GM12878 (cell line): ENCODE results near the gene BUB1. TPM values are rescaled to one million over a fixed set of nuclear protein-coding genes. Genes with fewer than 3 reads are reported as not detected.

Experiments used
- ATAC-seq: fragments of 200-7000 bp; cut with Tn5 transposase; 3 replicates; pipeline ENCODE4 v1.9.1; 2020; ENCODE audit warnings: mild to moderate bottlenecking, moderate library complexity
- BruUV-seq: library from RNA; stranded (reverse); fragments of 400-500 nt; replicated peaks from 2 replicates; lab custom pipeline; 2021; lab: Mats Ljungman, UMichigan
- CTCF ChIA-PET: fragments of 300-600 bp; sonication (Branson Sonifier 250); formaldehyde crosslinking; extraction: SDS; loops from one replicate; lab custom pipeline; 2021; ENCODE audit warnings: inconsistent platforms; lab: Yijun Ruan, JAX
- POLR2A ChIA-PET: fragments of 350-600 bp; formaldehyde crosslinking; extraction: SDS; loops from one replicate; lab custom pipeline; 2021; ENCODE audit warnings: inconsistent platforms; lab: Charles Lee
- RAD21 ChIA-PET: fragments of 300-600 bp; sonication (Branson Sonifier 250); formaldehyde crosslinking; loops from one replicate; lab custom pipeline; 2023; ENCODE audit warnings: antibody characterized with exemption; ENCODE audit not compliant: unreplicated experiment; lab: Charles Lee
- SMC1A ChIA-PET: fragments of 300-600 bp; sonication (Branson Sonifier 250); formaldehyde crosslinking; loops from one replicate; lab custom pipeline; 2023; ENCODE audit not compliant: unreplicated experiment, uncharacterized antibody; lab: Charles Lee
- DNase-seq: peaks from one replicate; pipeline ENCODE4 v3.0.0-alpha.2; 2011; ENCODE audit warnings: low read depth, low spot score
- FAIRE-seq: peaks from 3 replicates; lab custom pipeline; 2011; peaks lifted over from hg19 to GRCh38; lab: Jason Lieb, UNC
- H2AFZ ChIP-seq: 2 replicates; pipeline ENCODE4 v1.6.0; 2011; ENCODE audit warnings: low read depth, low read length, control low read depth; ENCODE audit not compliant: control insufficient read depth
- H3K27ac ChIP-seq: 2 replicates; pipeline ENCODE4 v1.5.1; 2011; ENCODE audit warnings: control low read depth; ENCODE audit not compliant: control insufficient read depth, insufficient read depth
- H3K27me3 ChIP-seq, 2 experiments: replicated peaks in 1 of 2; 2 replicates each; pipeline versions ENCODE4 v1.6.0 to v1.6.1; 2011; ENCODE audit warnings: low read length in 1 of 2; ENCODE audit not compliant: control insufficient read depth in 2 of 2, insufficient read depth in 2 of 2
- H3K36me3 ChIP-seq, 2 experiments: 2 replicates each; pipeline ENCODE4 v1.5.1; 2011; ENCODE audit warnings: low read length in 1 of 2; ENCODE audit not compliant: control insufficient read depth in 2 of 2, insufficient read depth in 2 of 2
- H3K4me1 ChIP-seq: 2 replicates; pipeline ENCODE4 v1.6.1; 2011; ENCODE audit warnings: mild to moderate bottlenecking, low read length, moderate library complexity, mixed read lengths; ENCODE audit not compliant: control insufficient read depth, insufficient read depth
- H3K4me2 ChIP-seq: 2 replicates; pipeline ENCODE4 v1.6.0; 2011; ENCODE audit warnings: control low read depth; ENCODE audit not compliant: control insufficient read depth, insufficient read depth
- H3K4me3 ChIP-seq: fragments of 200-600 bp; sonication (generic); 2 replicates; pipeline ENCODE4 v1.5.1; 2016
- H3K79me2 ChIP-seq: 2 replicates; pipeline ENCODE4 v1.6.0; 2011; ENCODE audit warnings: low read length; ENCODE audit not compliant: control insufficient read depth, insufficient read depth
- H3K9ac ChIP-seq: 2 replicates; pipeline ENCODE4 v1.8.0; 2011; ENCODE audit warnings: low read length, control low read depth, mixed read lengths; ENCODE audit not compliant: control insufficient read depth, insufficient read depth
- H3K9me3 ChIP-seq: replicated peaks from 3 replicates; pipeline ENCODE4 v1.5.1; 2011; ENCODE audit warnings: mild to moderate bottlenecking, low read length; ENCODE audit not compliant: control insufficient read depth, insufficient read depth
- H4K20me1 ChIP-seq: 2 replicates; pipeline ENCODE4 v1.6.0; 2011; ENCODE audit not compliant: control insufficient read depth, insufficient read depth
- ATF7 ChIP-seq: fragments of 450-650 bp; IDR thresholded peaks from 2 replicates; pipeline ENCODE4 v1.6.1; 2016; ENCODE audit warnings: low read depth, mild to moderate bottlenecking
- BCL11A ChIP-seq: IDR thresholded peaks from 2 replicates; pipeline ENCODE4 v1.6.1; 2011; ENCODE audit warnings: low read depth, low read length
- DPF2 ChIP-seq: fragments of 450-650 bp; IDR thresholded peaks from 2 replicates; pipeline ENCODE4 v1.6.1; 2017; ENCODE audit warnings: mild to moderate bottlenecking
- HDGF ChIP-seq: fragments of 450-650 bp; IDR thresholded peaks from 2 replicates; pipeline ENCODE4 v1.6.1; 2016; ENCODE audit warnings: antibody characterized with exemption
- IKZF2 ChIP-seq, 2 experiments: fragments of 450-650 bp; IDR thresholded peaks; 2 replicates each; pipeline ENCODE4 v1.6.1; 2017; ENCODE audit warnings: mild to moderate bottlenecking in 2 of 2, moderate library complexity in 2 of 2
- JUND ChIP-seq: IDR thresholded peaks from 2 replicates; pipeline ENCODE4 v1.6.1; 2012; ENCODE audit warnings: low read depth, mild to moderate bottlenecking, low read length, improper control_type of control experiment, moderate library complexity
- KAT2A ChIP-seq: conservative IDR thresholded peaks from 2 replicates; pipeline ENCODE4 v1.6.1; 2011; ENCODE audit warnings: low read depth, low read length; ENCODE audit not compliant: control insufficient read depth
- MTA2 ChIP-seq: fragments of 450-650 bp; IDR thresholded peaks from 2 replicates; pipeline ENCODE4 v1.6.1; 2016; ENCODE audit warnings: low read depth, mild to moderate bottlenecking, moderate library complexity
- SUPT20H ChIP-seq: IDR thresholded peaks from 2 replicates; pipeline ENCODE4 v1.6.1; 2011; ENCODE audit warnings: low read depth, mild to moderate bottlenecking, low read length, moderate library complexity, borderline replicate concordance; ENCODE audit not compliant: control insufficient read depth
- ZNF217 ChIP-seq: fragments of 450-650 bp; IDR thresholded peaks from 2 replicates; pipeline ENCODE4 v1.6.1; 2017; ENCODE audit warnings: antibody characterized with exemption, mild to moderate bottlenecking
- ZZZ3 ChIP-seq: IDR thresholded peaks from 2 replicates; pipeline ENCODE4 v1.6.1; 2011; ENCODE audit warnings: low read depth; ENCODE audit not compliant: control insufficient read depth, insufficient read length
- WGBS: methylation state at CpG from one replicate; pipeline ENCODE4 v1.1.6; 2016; ENCODE audit warnings: low lambda C conversion rate; ENCODE audit not compliant: insufficient replicate concordance, insufficient coverage; ENCODE audit errors: missing lambda C conversion rate; 5-methylcytosine and 5-hydroxymethylcytosine counted together
- in situ Hi-C: fragments of 300-500 bp; cut with MboI; formaldehyde crosslinking; loops from 9 replicates; pipeline ENCODE4 v1.14.3; 2018; ENCODE audit warnings: mixed read lengths
- intact Hi-C: fragments of 100-400 bp; cut with micrococcal nuclease; formaldehyde crosslinking; loops from one replicate; pipeline ENCODE4 v1.14.2; 2022; ENCODE audit not compliant: unreplicated experiment
- polyA plus RNA-seq, 11 experiments: library from polyadenylated mRNA; depleted of rRNA in 4 of 11; unstranded in 6 of 11; stranded (reverse) in 5 of 11; fragments of >200 nt; fragmentation: Nextera tagmentation in 4 of 11; fragmentation: Illumina TruSeq in 1 of 11; extraction: Ambion mirVana in 4 of 11; extraction: Trizol in 1 of 11; gene quantifications; 1 replicate in 1 of 11; 2 replicates in 10 of 11; pipeline versions ENCODE4 v1.2.1 to v1.2.3, GENCODE V29; 2011 to 2016; ENCODE audit warnings: inconsistent platforms in 2 of 11, missing spikeins in 2 of 11, low read depth in 1 of 11
- total RNA-seq, 4 experiments: library from RNA; depleted of rRNA in 3 of 4; stranded (reverse); fragments of >200 nt in 3 of 4; fragmentation: Illumina TruSeq in 1 of 4; extraction: Trizol in 1 of 4; gene quantifications; 2 replicates each; pipeline versions ENCODE4 v1.2.1 to v1.2.3, GENCODE V29; 2013 to 2021
- TF ChIP-seq, protein P1 (sequence below): IDR thresholded peaks from 2 replicates; pipeline ENCODE4 v1.6.1; 2012; ENCODE audit warnings: improper control_type of control experiment, low read depth, low read length; ENCODE audit not compliant: insufficient replicate concordance
- TF ChIP-seq, protein P2 (sequence below): fragments of 450-650 bp; IDR thresholded peaks from 2 replicates; pipeline ENCODE4 v1.6.1; 2016; ENCODE audit warnings: mild to moderate bottlenecking
- TF ChIP-seq, protein P3 (sequence below): fragments of 450-650 bp; IDR thresholded peaks from 2 replicates; pipeline ENCODE4 v1.6.1; 2017; ENCODE audit warnings: low read depth, mild to moderate bottlenecking, moderate library complexity
- TF ChIP-seq, protein P4 (sequence below): IDR thresholded peaks from 2 replicates; pipeline ENCODE4 v1.6.1; 2012; ENCODE audit warnings: low read depth, low read length, improper control_type of control experiment

BUB1 gene
- total and polyA plus RNA-seq, 10 of the 15 experiments (the other 5 are each of a cell fraction or from before 2014, with no cell fraction given): 52.4 to 142 (median 88.9) TPM

DNA sequence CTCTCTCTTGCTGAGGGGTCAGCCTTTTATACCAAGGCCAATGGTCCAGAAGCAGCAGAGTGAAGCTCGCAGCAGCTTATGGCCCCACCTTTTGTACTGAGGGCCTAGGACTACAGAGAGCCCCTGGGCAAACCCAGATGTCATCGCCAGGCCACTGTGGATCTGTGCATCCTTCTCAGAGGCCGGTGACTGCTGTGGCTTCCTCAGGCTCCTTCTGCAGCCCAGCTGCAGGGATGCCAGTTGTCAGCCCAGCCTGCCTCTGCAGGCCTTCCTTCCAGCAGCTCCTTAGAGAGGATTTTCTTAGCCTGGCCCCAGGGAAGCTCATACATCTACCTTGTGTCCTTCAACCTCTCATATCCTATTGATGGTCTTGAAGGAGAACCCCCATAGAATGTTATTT is 48.0 kb upstream of the BUB1 start (continued):
- TF ChIP-seq, protein P1, sequence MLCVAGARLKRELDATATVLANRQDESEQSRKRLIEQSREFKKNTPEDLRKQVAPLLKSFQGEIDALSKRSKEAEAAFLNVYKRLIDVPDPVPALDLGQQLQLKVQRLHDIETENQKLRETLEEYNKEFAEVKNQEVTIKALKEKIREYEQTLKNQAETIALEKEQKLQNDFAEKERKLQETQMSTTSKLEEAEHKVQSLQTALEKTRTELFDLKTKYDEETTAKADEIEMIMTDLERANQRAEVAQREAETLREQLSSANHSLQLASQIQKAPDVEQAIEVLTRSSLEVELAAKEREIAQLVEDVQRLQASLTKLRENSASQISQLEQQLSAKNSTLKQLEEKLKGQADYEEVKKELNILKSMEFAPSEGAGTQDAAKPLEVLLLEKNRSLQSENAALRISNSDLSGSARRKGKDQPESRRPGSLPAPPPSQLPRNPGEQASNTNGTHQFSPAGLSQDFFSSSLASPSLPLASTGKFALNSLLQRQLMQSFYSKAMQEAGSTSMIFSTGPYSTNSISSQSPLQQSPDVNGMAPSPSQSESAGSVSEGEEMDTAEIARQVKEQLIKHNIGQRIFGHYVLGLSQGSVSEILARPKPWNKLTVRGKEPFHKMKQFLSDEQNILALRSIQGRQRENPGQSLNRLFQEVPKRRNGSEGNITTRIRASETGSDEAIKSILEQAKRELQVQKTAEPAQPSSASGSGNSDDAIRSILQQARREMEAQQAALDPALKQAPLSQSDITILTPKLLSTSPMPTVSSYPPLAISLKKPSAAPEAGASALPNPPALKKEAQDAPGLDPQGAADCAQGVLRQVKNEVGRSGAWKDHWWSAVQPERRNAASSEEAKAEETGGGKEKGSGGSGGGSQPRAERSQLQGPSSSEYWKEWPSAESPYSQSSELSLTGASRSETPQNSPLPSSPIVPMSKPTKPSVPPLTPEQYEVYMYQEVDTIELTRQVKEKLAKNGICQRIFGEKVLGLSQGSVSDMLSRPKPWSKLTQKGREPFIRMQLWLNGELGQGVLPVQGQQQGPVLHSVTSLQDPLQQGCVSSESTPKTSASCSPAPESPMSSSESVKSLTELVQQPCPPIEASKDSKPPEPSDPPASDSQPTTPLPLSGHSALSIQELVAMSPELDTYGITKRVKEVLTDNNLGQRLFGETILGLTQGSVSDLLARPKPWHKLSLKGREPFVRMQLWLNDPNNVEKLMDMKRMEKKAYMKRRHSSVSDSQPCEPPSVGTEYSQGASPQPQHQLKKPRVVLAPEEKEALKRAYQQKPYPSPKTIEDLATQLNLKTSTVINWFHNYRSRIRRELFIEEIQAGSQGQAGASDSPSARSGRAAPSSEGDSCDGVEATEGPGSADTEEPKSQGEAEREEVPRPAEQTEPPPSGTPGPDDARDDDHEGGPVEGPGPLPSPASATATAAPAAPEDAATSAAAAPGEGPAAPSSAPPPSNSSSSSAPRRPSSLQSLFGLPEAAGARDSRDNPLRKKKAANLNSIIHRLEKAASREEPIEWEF: no peak
- TF ChIP-seq DPF2: no peak
- TF ChIP-seq, protein P2, sequence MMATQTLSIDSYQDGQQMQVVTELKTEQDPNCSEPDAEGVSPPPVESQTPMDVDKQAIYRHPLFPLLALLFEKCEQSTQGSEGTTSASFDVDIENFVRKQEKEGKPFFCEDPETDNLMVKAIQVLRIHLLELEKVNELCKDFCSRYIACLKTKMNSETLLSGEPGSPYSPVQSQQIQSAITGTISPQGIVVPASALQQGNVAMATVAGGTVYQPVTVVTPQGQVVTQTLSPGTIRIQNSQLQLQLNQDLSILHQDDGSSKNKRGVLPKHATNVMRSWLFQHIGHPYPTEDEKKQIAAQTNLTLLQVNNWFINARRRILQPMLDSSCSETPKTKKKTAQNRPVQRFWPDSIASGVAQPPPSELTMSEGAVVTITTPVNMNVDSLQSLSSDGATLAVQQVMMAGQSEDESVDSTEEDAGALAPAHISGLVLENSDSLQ: no peak

DNA sequence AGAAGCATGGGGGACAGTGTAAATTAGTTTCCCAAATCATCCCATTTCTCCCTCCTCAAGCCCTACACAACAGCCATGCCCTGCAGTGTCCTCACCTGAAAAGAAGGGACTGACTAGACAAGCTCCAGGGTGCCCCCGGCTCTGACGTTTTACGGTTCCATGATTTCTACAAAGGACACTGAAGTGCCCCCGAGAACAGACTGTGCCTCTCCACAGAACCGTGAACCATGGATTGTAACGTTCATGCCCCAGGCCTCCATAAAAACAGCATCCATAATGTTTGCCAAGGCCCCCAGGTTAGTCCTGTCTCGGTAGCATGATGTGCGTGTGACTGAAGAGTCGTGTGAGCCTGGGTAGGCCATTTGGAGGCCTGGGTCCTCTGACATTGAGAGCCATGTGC is 47.5 kb upstream of the BUB1 start:
- no peak overlapping the region for H3K4me2 ChIP-seq
- ChIA-PET POLR2A (interaction anchor here (1.5 kb wide), 1 partner anchor 23 kb away, joined by 4 read pairs; no protein-coding TSS in a partner anchor), CTCF (no interaction called here), RAD21 (no interaction called here), SMC1A (interaction anchor here (1.3 to 2.7 kb wide), 2 partner anchors 8 to 15 kb away, joined by 5 to 7 read pairs; no protein-coding TSS in a partner anchor)
- 78% methylated on average over 9 of the region's 9 CpGs for WGBS
- H3K27me3 ChIP-seq: no peaks in the 10 kb centered on the region
- no peak for DNase-seq
- in situ Hi-C loops (no loop called here), intact Hi-C loops (no loop called here)
- BruUV-seq: no TSS peak
- no peak overlapping the region for H2AFZ ChIP-seq
- FAIRE-seq: no peak
- H3K79me2 ChIP-seq: no peaks in the 10 kb centered on the region
- no peaks in the 10 kb centered on the region for H3K36me3 ChIP-seq
- no peak overlapping the region for H3K27ac ChIP-seq
- H3K4me1 ChIP-seq: no peaks in the 10 kb centered on the region
- H3K9me3 ChIP-seq: no peaks in the 10 kb centered on the region
- no peak overlapping the region for H3K4me3 ChIP-seq
- no peak overlapping the region for H3K9ac ChIP-seq
- ATAC-seq: no peak
- no peaks in the 10 kb centered on the region for H4K20me1 ChIP-seq
- no peak for TF ChIP-seq JUND
- TF ChIP-seq, protein P3, sequence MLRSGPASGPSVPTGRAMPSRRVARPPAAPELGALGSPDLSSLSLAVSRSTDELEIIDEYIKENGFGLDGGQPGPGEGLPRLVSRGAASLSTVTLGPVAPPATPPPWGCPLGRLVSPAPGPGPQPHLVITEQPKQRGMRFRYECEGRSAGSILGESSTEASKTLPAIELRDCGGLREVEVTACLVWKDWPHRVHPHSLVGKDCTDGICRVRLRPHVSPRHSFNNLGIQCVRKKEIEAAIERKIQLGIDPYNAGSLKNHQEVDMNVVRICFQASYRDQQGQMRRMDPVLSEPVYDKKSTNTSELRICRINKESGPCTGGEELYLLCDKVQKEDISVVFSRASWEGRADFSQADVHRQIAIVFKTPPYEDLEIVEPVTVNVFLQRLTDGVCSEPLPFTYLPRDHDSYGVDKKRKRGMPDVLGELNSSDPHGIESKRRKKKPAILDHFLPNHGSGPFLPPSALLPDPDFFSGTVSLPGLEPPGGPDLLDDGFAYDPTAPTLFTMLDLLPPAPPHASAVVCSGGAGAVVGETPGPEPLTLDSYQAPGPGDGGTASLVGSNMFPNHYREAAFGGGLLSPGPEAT: no peak
- TF ChIP-seq HDGF: no peak
- TF ChIP-seq ZNF217: no peak
- no peak for TF ChIP-seq MTA2
- no peak for TF ChIP-seq IKZF2 (IDR thresholded peaks at IDR 0.05)
- no peak for TF ChIP-seq BCL11A
- TF ChIP-seq, protein P4, sequence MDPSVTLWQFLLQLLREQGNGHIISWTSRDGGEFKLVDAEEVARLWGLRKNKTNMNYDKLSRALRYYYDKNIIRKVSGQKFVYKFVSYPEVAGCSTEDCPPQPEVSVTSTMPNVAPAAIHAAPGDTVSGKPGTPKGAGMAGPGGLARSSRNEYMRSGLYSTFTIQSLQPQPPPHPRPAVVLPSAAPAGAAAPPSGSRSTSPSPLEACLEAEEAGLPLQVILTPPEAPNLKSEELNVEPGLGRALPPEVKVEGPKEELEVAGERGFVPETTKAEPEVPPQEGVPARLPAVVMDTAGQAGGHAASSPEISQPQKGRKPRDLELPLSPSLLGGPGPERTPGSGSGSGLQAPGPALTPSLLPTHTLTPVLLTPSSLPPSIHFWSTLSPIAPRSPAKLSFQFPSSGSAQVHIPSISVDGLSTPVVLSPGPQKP: no peak
- no peak for TF ChIP-seq SUPT20H
- no peak for TF ChIP-seq ZZZ3
- no peak for TF ChIP-seq ATF7
- TF ChIP-seq KAT2A: no peak
